Activated CD8-positive, alpha-beta memory T cell treated with anti-CD3 and anti-CD28 coated beads for 4 hours (primary cell): ENCODE data around the gene UBE2M.

ENCODE experiments used
- DNase-seq, 2 donors: peaks; one replicate each; pipeline ENCODE4 v3.0.0-alpha.2; 2020; ENCODE audit warnings: low read depth in 2 of 2

The UBE2M gene

DNA sequence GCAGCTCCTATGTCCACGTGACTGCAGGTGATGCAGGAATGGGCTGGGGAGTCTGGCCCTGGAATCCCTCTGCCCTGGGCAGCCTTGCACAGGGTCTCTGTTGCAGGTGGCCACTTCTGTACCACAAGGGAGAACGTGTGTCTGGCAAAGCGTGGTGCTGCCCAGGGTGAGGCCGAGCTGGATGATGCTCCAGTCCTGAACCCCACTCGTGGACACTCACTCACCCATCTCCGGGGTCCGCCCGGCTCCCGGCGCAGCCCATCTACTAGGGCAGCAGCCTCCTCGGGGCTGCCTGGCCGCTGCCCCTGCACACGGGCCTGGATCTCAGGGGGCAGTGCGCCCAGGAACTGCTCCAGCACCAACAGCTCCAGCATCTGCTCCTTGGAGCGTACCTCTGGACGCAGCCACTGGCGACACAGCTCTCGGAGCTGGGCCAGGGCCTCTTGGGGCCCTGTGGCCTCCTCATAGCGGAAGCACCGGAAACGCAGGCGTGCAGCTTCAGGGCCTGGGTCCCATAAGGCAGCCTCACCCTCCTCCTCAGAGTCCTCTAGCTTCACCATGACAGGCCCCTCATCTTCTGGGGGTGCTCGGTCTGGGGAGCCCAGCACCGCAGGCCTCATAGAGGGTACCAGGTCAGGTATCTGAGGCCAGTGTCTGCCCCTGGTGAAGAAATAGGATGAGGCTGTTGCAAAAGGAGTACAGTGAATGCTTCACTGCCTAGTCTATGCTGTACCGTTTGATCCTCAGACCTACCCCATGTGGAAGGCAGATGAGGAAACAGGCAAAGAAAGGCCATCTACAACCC, 12.6 kb upstream of the UBE2M start:
- no peak for DNase-seq

- DNase-seq, result no peak
These were observed 11.7 kb upstream of the UBE2M start for GRCh38 chr19:58569943-58570670.

- DNase-seq, result no peak
These were observed 11.0 kb upstream of the UBE2M start for GRCh38 chr19:58569191-58569942.

DNA sequence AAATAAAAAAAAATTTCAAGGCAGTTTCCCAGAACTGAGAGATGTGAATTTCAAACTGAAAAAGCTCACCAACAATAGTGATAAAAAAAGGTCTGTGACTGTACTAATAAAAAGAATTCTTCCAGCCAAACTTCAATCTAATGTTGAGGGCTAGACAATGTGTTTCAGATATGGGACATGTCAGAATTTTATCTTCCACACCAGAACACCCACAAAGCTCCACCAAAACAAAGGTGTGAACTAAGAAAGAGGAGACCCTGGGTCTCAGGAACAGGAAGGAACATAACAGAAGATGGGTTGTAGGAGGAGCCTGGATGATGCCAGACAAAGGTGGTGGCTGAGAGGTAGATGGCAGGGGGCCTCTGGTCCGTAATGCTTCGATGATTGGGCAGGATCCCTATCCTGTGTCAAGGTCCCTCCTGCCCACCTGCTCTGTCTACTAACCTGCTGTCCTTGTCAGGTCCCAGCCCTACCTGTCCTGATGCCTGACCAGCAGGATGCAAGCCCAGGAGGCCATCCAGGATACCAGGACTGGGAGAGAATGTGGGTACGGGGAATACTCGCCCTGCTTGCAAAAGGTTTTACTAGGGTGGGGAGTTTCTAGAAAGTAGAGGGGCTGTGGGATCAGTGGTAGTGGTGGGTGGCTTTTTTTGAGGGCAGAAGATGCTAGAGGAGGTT, 10.2 kb upstream of the UBE2M start:
- no peak for DNase-seq

DNA sequence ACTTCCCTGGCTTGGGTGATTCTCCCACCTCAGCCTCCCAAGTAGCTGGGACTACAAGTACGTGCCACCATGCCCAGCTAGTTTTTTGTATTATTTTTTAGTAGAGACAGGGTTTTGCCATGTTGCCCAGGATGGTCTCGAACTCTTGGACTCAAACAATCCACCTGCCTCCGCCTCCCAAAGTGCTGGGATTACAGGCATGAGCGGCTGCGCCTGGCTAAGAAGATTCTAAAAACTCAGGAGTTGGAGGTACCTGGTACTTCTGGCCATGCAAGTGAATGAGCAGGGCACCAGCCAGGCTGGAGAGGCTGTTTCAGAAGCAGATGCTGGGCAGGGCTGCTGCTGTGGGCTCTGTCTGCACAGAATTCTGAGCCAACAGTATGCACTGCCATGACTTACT, 8.6 kb upstream of the UBE2M start:
- DNase-seq, result no peak

DNA sequence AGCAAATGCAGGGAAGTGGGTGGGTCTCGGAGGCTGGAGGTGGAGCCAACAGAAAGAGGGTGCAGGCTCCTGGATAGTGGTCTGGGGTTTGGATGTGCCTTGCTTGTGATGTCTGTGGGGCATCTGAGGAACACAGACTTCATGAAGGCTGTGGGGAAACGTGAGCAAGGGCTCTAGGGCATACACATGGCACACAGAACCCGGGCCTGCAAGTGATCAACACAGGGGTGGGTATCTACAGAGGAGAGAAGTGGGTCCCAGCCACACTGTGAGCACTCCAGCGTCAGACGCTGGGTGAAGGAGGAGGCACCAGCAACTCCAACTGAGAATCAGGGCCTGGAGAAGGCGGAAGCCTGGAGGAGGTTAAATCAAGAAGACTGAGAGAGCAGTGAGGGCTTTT, 5.4 kb upstream of the UBE2M start:
- no peak for DNase-seq

GRCh38 chr19:58563034-58563573, 4.7 kb upstream of the UBE2M start:
- DNase-seq, result no peak

- DNase-seq, result no peak
These were observed 4.0 kb upstream of the UBE2M start for GRCh38 chr19:58562122-58563033.

- no peak for DNase-seq
These were observed 3.1 kb upstream of the UBE2M start for GRCh38 chr19:58561373-58562121.

GRCh38 chr19:58560921-58561320, 2.5 kb upstream of the UBE2M start:
- no peak for DNase-seq

GRCh38 chr19:58560007-58560887, 1.8 kb upstream of the UBE2M start:
- no peak for DNase-seq

DNA sequence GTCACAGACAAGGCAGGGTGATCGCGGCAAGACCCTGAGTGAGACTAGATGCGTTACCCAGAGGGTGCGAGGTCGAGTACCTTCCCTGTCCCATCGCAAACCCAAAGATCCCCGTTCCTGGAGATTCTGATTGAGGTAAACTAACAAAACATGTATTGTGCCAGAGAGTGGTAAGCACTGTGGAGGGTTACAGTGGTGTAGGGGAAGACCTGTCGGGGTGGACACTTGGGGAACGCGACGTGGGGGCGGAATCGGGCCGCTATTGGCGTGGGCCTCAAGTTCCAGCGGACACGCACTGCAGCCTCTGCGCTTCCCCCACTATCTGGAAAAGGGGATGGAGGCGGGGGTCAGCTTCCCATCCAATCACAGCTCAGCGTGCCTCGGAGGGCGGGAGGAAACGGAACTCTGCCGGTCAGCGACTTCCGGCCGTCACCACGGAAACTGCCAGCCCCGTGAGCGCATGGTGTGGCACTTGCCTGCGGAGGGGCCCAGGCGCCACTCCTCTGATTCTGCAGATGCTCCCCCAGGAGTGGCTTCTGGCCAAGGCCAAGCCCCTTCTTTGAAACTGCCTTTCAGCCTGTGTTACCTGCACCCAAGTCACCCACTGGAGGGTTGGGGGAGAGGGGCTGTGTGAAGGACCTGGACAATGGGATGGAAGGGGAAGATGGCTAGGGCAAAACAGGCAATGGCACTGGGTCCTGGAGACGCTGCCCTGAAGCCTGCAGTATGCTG, 1.0 kb upstream of the UBE2M start:
- DNase-seq, result peak in 1 of 2 donors; percentile 43

GRCh38 chr19:58558623-58559274, 338 bp upstream of the UBE2M start:
- peak; percentile 98 to 99 for DNase-seq

DNA sequence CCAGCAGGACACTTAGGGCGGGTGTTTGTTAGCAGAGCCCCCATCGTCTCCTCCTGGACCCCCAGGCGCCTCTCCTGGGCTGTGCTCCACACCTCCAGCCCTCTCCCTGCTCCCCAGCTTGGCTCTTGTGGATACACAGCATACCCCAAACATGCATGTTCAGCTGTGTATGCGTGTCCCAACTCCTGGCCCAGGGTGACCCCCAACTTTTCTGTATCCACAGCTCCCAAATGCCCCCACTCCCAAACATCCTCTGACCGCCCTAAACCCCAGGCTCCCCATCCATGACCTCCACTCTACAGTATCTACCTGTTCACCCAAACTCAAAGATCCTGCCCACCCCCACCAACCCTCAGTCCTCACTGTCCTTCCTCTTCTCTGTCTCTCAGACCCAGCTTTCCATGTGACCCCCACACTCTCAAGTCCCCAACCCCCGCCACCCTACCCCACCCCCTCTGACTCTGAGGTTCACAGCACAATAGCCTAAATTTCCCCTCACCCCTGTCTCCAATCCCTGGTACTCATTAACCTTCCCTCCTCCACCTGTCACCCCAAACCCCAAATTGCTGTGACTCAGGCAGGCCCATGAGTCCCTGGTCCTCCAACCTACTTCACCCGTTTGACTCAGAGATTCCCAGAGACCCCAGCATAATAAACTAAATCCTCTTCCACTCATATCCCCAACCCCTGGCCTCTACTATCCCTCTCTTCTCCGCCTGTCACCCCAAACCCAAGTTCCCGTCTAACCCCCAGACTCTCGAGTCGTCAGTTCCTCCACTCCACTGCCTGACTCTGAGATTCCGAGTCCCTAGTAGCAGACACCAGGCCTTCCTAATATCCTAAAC, 968 bp downstream of the UBE2M start:
- DNase-seq, result no peak

DNA sequence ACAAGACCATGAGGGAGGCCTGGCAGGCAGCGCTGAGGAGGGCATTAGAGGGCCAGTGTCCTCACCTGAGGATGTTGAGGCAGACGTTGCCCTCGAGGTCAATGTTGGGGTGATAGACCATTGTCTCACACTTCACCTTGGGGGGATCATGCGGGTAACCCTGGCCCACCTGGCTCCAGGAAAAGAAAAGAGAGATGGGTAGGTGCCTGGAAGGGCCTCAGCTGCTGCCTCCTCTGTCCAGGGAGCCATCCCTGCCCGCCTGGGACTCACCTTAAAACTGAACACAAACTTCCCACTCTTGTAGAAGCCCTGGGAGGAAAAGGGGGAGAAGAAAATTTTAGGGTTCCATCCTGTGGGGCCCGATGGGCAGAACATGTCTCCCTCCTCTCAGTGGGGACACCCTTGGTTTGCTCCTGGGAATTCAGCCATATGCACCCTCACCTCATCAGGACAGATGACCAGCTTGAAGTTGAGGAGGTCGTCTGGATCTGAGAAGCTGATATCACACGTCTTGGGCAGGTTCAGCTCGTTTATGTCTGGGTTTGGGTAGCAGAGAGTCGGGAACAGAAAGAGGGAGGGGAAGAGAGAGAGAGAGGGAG, 1.7 kb downstream of the UBE2M start:
- DNase-seq, result no peak

GRCh38 chr19:58555920-58556621, 2.3 kb downstream of the UBE2M start:
- no peak for DNase-seq
